ENCODE measurements around the gene ITPR2.

The ITPR2 gene

DNA sequence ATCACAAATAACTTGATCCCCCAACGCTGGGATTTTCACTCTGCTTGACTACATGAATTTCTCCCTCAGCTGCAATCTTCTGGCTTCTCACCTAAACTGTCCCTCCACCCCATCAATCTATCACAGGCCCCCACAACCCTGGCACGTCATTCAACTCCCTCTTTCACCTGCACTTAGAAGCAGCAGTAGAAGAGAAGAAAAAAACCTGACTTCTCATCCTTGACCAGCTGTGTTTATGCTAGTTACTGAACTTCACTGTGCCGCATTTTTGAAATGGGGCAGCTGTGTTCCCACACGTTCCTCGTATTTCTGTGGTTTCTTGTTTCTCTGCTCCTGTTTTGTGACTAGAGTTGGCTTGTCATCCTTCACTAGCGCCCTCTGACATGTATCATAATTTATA lies 35.0 kb downstream of the ITPR2 start:
- no peak overlapping the region for H3K4me3 ChIP-seq
- intact Hi-C loops (cut with DNase I; ENCODE audit: low total_unique reads), result no loop called here
- H3K27ac ChIP-seq, result peak overlapping the region in 1 of 2 donors; percentile 34
- no peaks in the 10 kb centered on the region for H3K27me3 ChIP-seq
- TF ChIP-seq, protein P1, sequence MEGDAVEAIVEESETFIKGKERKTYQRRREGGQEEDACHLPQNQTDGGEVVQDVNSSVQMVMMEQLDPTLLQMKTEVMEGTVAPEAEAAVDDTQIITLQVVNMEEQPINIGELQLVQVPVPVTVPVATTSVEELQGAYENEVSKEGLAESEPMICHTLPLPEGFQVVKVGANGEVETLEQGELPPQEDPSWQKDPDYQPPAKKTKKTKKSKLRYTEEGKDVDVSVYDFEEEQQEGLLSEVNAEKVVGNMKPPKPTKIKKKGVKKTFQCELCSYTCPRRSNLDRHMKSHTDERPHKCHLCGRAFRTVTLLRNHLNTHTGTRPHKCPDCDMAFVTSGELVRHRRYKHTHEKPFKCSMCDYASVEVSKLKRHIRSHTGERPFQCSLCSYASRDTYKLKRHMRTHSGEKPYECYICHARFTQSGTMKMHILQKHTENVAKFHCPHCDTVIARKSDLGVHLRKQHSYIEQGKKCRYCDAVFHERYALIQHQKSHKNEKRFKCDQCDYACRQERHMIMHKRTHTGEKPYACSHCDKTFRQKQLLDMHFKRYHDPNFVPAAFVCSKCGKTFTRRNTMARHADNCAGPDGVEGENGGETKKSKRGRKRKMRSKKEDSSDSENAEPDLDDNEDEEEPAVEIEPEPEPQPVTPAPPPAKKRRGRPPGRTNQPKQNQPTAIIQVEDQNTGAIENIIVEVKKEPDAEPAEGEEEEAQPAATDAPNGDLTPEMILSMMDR (IDR thresholded peaks at IDR 0.05), result no peak
- no peaks in the 10 kb centered on the region for H3K9me3 ChIP-seq
- H3K36me3 ChIP-seq, result no peaks in the 10 kb centered on the region
- peaks cover 0 to 20% (median 0%) of the 10 kb centered on the region in 4 donors for H3K4me1 ChIP-seq
- no peak for DNase-seq

- H3K27ac ChIP-seq, result no peak overlapping the region
- intact Hi-C loops (cut with DNase I; ENCODE audit: low total_unique reads), result no loop called here
- H3K27me3 ChIP-seq, result no peaks in the 10 kb centered on the region
- no peaks in the 10 kb centered on the region for H3K9me3 ChIP-seq
- H3K4me3 ChIP-seq, result no peak overlapping the region
- TF ChIP-seq, protein P1 (IDR thresholded peaks at IDR 0.05), result no peak
- no peaks in the 10 kb centered on the region for H3K36me3 ChIP-seq
- no peak for DNase-seq
- H3K4me1 ChIP-seq, result peaks cover 0 to 29% (median 7%) of the 10 kb centered on the region in 4 donors
Measured at GRCh38 chr12:26795910-26796309, 37.1 kb downstream of the ITPR2 start.

DNA sequence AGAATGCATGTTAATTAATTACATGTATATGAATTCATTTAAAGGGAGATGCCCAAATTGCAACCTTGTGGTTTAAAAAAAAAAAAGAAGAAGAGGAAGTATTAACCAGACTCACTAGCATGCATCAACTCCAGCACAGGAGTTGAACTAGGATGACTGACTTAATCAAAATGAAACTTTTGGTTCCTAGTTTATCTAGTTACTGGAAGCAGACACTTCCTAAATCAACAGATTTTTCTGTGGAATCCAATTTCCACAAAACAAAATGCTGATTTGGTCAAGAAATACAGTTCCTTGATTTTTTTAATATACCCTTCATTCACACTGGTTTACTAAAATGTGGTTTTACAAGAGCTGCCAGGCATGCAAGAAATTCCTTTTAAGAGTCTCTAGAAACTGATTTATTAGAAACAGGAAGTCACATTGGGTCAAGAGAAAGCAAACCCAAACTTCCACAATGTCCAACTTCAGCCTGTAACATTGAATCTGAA lies 41.6 kb downstream of the ITPR2 start:
- intact Hi-C loops (cut with DNase I; ENCODE audit: low total_unique reads), result no loop called here
- no peak for DNase-seq
- Histone ChIP-seq H3K4me3 (no peak overlapping the region), H3K9me3 (no peaks in the 10 kb centered on the region), H3K27me3 (no peaks in the 10 kb centered on the region), H3K27ac (no peak overlapping the region), H3K36me3 (no peaks in the 10 kb centered on the region), H3K4me1 (peaks cover 0 to 26% (median 19%) of the 10 kb centered on the region in 4 donors)
- TF ChIP-seq, protein P1 (IDR thresholded peaks at IDR 0.05), result no peak

- no peak for DNase-seq
- intact Hi-C loops (cut with DNase I; ENCODE audit: low total_unique reads), result no loop called here
- no peak overlapping the region for H3K27ac ChIP-seq
- H3K4me3 ChIP-seq, result no peak overlapping the region
- no peaks in the 10 kb centered on the region for H3K36me3 ChIP-seq
- peaks cover 0 to 26% (median 19%) of the 10 kb centered on the region in 4 donors for H3K4me1 ChIP-seq
- TF ChIP-seq, protein P1 (IDR thresholded peaks at IDR 0.05), result no peak
- no peaks in the 10 kb centered on the region for H3K9me3 ChIP-seq
- no peaks in the 10 kb centered on the region for H3K27me3 ChIP-seq
Measured at GRCh38 chr12:26790645-26790994, 42.4 kb downstream of the ITPR2 start.

GRCh38 chr12:26789731-26790644 lies 43.0 kb downstream of the ITPR2 start:
- intact Hi-C loops (cut with DNase I; ENCODE audit: low total_unique reads), result no loop called here

More at GRCh38 chr12:26789731-26790644, 43.0 kb downstream of the ITPR2 start:
- H3K4me1 ChIP-seq, result peaks cover 0 to 26% (median 19%) of the 10 kb centered on the region in 4 donors
- no peaks in the 10 kb centered on the region for H3K36me3 ChIP-seq
- no peaks in the 10 kb centered on the region for H3K9me3 ChIP-seq
- no peak overlapping the region for H3K4me3 ChIP-seq
- H3K27ac ChIP-seq, result no peak overlapping the region
- TF ChIP-seq, protein P1 (IDR thresholded peaks at IDR 0.05), result no peak
- no peak for DNase-seq
- H3K27me3 ChIP-seq, result no peaks in the 10 kb centered on the region

Data from tibial artery (tissue), 4 donors.